Measurements from ENCODE around the gene RAD51B.

RAD51B gene

GRCh38 chr14:68704736-68705720, 885.4 kb downstream of the RAD51B start:
- Histone ChIP-seq H3K4ac (ENCODE audit: low read depth, low read length) (no peak overlapping the region), H3K79me1 (ENCODE audit: low read length) (no peaks in the 10 kb centered on the region), H2BK15ac (replicated peaks; ENCODE audit: low read depth) (no peak overlapping the region), H3K4me2 (ENCODE audit: low read length) (no peak overlapping the region), H3K79me2 (ENCODE audit: control insufficient read depth, insufficient read depth, low read length) (no peaks in the 10 kb centered on the region), H2AK5ac (ENCODE audit: low read length) (no peak overlapping the region), H3K27me3 (ENCODE audit: insufficient read depth, low read length, poor library complexity) (no peaks in the 10 kb centered on the region), H3K4me3 (ENCODE audit: low read length) (no peak overlapping the region), H3K56ac (ENCODE audit: low read length) (no peak overlapping the region), H3K4me1 (ENCODE audit: control insufficient read depth, low read depth, low read length) (no peaks in the 10 kb centered on the region), H3K9ac (ENCODE audit: low read length) (no peak overlapping the region), H3K27ac (ENCODE audit: low read depth, low read length) (no peak overlapping the region), H3K18ac (ENCODE audit: low read length) (no peak overlapping the region), H3K23ac (ENCODE audit: low read length) (no peak overlapping the region), H4K5ac (ENCODE audit: low read length) (no peak overlapping the region), H3K36me3 (ENCODE audit: control insufficient read depth, insufficient read depth, low read length) (no peaks in the 10 kb centered on the region), H4K8ac (ENCODE audit: low read depth, low read length) (no peak overlapping the region), H2BK5ac (ENCODE audit: low read length) (no peak overlapping the region), H2BK120ac (ENCODE audit: low read depth, low read length) (no peak overlapping the region)
- DNase-seq = no peak
- no CpG with 5 or more reads among the region's 16 CpGs for WGBS (ENCODE audit: extremely low coverage, insufficient coverage, low lambda C conversion rate)

GRCh38 chr14:68705741-68706283, 886.2 kb downstream of the RAD51B start:
- no peak overlapping the region for H3K27ac ChIP-seq (ENCODE audit: low read depth, low read length)
- no peak overlapping the region for H3K9ac ChIP-seq (ENCODE audit: low read length)
- H4K5ac ChIP-seq (ENCODE audit: low read length) = no peak overlapping the region
- no peaks in the 10 kb centered on the region for H3K36me3 ChIP-seq (ENCODE audit: control insufficient read depth, insufficient read depth, low read length)
- H4K8ac ChIP-seq (ENCODE audit: low read depth, low read length) = no peak overlapping the region
- WGBS (ENCODE audit: extremely low coverage, insufficient coverage, low lambda C conversion rate) = no CpG with 5 or more reads among the region's 10 CpGs
- no peaks in the 10 kb centered on the region for H3K27me3 ChIP-seq (ENCODE audit: insufficient read depth, low read length, poor library complexity)
- H3K4ac ChIP-seq (ENCODE audit: low read depth, low read length) = no peak overlapping the region
- no peak overlapping the region for H3K23ac ChIP-seq (ENCODE audit: low read length)
- no peak overlapping the region for H2BK120ac ChIP-seq (ENCODE audit: low read depth, low read length)
- H3K4me1 ChIP-seq (ENCODE audit: control insufficient read depth, low read depth, low read length) = no peaks in the 10 kb centered on the region
- H2BK5ac ChIP-seq (ENCODE audit: low read length) = no peak overlapping the region
- no peak overlapping the region for H2BK15ac ChIP-seq (replicated peaks; ENCODE audit: low read depth)
- no peak for DNase-seq
- no peaks in the 10 kb centered on the region for H3K79me2 ChIP-seq (ENCODE audit: control insufficient read depth, insufficient read depth, low read length)
- no peak overlapping the region for H3K4me3 ChIP-seq (ENCODE audit: low read length)
- H3K79me1 ChIP-seq (ENCODE audit: low read length) = no peaks in the 10 kb centered on the region
- no peak overlapping the region for H3K56ac ChIP-seq (ENCODE audit: low read length)
- no peak overlapping the region for H3K4me2 ChIP-seq (ENCODE audit: low read length)
- H2AK5ac ChIP-seq (ENCODE audit: low read length) = no peak overlapping the region
- H3K18ac ChIP-seq (ENCODE audit: low read length) = no peak overlapping the region

- Histone ChIP-seq H3K56ac (ENCODE audit: low read length) (no peak overlapping the region), H3K4me2 (ENCODE audit: low read length) (no peak overlapping the region), H2BK5ac (ENCODE audit: low read length) (no peak overlapping the region), H3K27me3 (ENCODE audit: insufficient read depth, low read length, poor library complexity) (no peaks in the 10 kb centered on the region), H3K23ac (ENCODE audit: low read length) (no peak overlapping the region), H3K4me3 (ENCODE audit: low read length) (no peak overlapping the region), H4K8ac (ENCODE audit: low read depth, low read length) (no peak overlapping the region), H4K5ac (ENCODE audit: low read length) (no peak overlapping the region), H3K79me1 (ENCODE audit: low read length) (no peaks in the 10 kb centered on the region), H3K27ac (ENCODE audit: low read depth, low read length) (no peak overlapping the region), H3K9ac (ENCODE audit: low read length) (no peak overlapping the region), H3K79me2 (ENCODE audit: control insufficient read depth, insufficient read depth, low read length) (no peaks in the 10 kb centered on the region), H2AK5ac (ENCODE audit: low read length) (no peak overlapping the region), H3K18ac (ENCODE audit: low read length) (no peak overlapping the region), H3K4me1 (ENCODE audit: control insufficient read depth, low read depth, low read length) (no peaks in the 10 kb centered on the region), H2BK15ac (replicated peaks; ENCODE audit: low read depth) (no peak overlapping the region), H3K4ac (ENCODE audit: low read depth, low read length) (no peak overlapping the region), H3K36me3 (ENCODE audit: control insufficient read depth, insufficient read depth, low read length) (no peaks in the 10 kb centered on the region), H2BK120ac (ENCODE audit: low read depth, low read length) (no peak overlapping the region)
- DNase-seq = no peak
- whole genome bisulfite sequencing (ENCODE audit: extremely low coverage, insufficient coverage, low lambda C conversion rate) = no CpG with 5 or more reads among the region's 4 CpGs
Observed at GRCh38 chr14:68707482-68707881, 887.9 kb downstream of the RAD51B start.

- H3K27ac ChIP-seq (ENCODE audit: low read depth, low read length) = no peak overlapping the region
Observed at GRCh38 chr14:68708343-68708742, 888.8 kb downstream of the RAD51B start.

DNA sequence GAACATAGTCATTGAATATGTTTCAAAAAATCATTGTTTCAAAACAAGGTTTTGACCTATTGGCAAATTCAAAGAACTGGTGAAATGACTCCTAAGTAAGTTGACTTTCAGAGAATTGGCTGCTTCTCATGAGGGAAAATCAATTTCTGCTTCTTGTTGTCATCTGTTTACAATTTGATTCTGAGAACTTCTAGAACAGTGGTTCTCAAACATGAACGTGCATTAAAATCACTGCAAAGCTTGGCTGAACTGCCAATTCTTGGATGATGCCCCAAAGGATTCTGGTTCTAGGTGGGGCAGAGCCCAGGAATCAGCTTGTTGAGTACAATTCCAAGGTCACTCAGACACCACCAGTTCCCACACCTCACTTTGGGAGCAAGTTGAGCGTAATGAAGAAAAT, 889.4 kb downstream of the RAD51B start:
- Histone ChIP-seq H3K27ac (ENCODE audit: low read depth, low read length) (no peak overlapping the region), H3K4me3 (ENCODE audit: low read length) (no peak overlapping the region), H2BK15ac (replicated peaks; ENCODE audit: low read depth) (no peak overlapping the region), H3K23ac (ENCODE audit: low read length) (no peak overlapping the region), H3K4me1 (ENCODE audit: control insufficient read depth, low read depth, low read length) (no peaks in the 10 kb centered on the region), H2BK120ac (ENCODE audit: low read depth, low read length) (no peak overlapping the region), H3K36me3 (ENCODE audit: control insufficient read depth, insufficient read depth, low read length) (no peaks in the 10 kb centered on the region), H3K4ac (ENCODE audit: low read depth, low read length) (no peak overlapping the region), H2BK5ac (ENCODE audit: low read length) (no peak overlapping the region), H3K18ac (ENCODE audit: low read length) (no peak overlapping the region), H3K79me2 (ENCODE audit: control insufficient read depth, insufficient read depth, low read length) (no peaks in the 10 kb centered on the region), H3K27me3 (ENCODE audit: insufficient read depth, low read length, poor library complexity) (no peaks in the 10 kb centered on the region), H4K5ac (ENCODE audit: low read length) (no peak overlapping the region), H4K8ac (ENCODE audit: low read depth, low read length) (no peak overlapping the region), H3K4me2 (ENCODE audit: low read length) (no peak overlapping the region), H3K79me1 (ENCODE audit: low read length) (no peaks in the 10 kb centered on the region), H3K56ac (ENCODE audit: low read length) (no peak overlapping the region), H2AK5ac (ENCODE audit: low read length) (no peak overlapping the region), H3K9ac (ENCODE audit: low read length) (no peak overlapping the region)
- WGBS (ENCODE audit: extremely low coverage, insufficient coverage, low lambda C conversion rate) = no CpG with 5 or more reads among the region's 2 CpGs
- DNase-seq = no peak

More at GRCh38 chr14:68708343-68708742, 888.8 kb downstream of the RAD51B start:
- no CpG with 5 or more reads among the region's 5 CpGs for WGBS (ENCODE audit: extremely low coverage, insufficient coverage, low lambda C conversion rate)
- Histone ChIP-seq H3K79me1 (ENCODE audit: low read length) (no peaks in the 10 kb centered on the region), H3K27me3 (ENCODE audit: insufficient read depth, low read length, poor library complexity) (no peaks in the 10 kb centered on the region), H3K56ac (ENCODE audit: low read length) (no peak overlapping the region), H3K4me3 (ENCODE audit: low read length) (no peak overlapping the region), H3K4me2 (ENCODE audit: low read length) (no peak overlapping the region), H3K4ac (ENCODE audit: low read depth, low read length) (no peak overlapping the region), H2BK15ac (replicated peaks; ENCODE audit: low read depth) (no peak overlapping the region), H3K9ac (ENCODE audit: low read length) (no peak overlapping the region), H2AK5ac (ENCODE audit: low read length) (no peak overlapping the region), H3K23ac (ENCODE audit: low read length) (no peak overlapping the region), H3K4me1 (ENCODE audit: control insufficient read depth, low read depth, low read length) (no peaks in the 10 kb centered on the region), H3K18ac (ENCODE audit: low read length) (no peak overlapping the region), H4K5ac (ENCODE audit: low read length) (no peak overlapping the region), H2BK120ac (ENCODE audit: low read depth, low read length) (no peak overlapping the region), H3K79me2 (ENCODE audit: control insufficient read depth, insufficient read depth, low read length) (no peaks in the 10 kb centered on the region), H4K8ac (ENCODE audit: low read depth, low read length) (no peak overlapping the region), H2BK5ac (ENCODE audit: low read length) (no peak overlapping the region), H3K36me3 (ENCODE audit: control insufficient read depth, insufficient read depth, low read length) (no peaks in the 10 kb centered on the region)
- DNase-seq = no peak
